NCI-H82 (cell line): ENCODE data around the gene TOX3.

Experiments used
- DNase-seq: peaks from one replicate; lab custom pipeline; 2025; lab: John Stamatoyannopoulos, UW

The TOX3 gene

GRCh38 chr16:52563767-52564611 lies 17.0 kb upstream of the TOX3 start:
- DNase-seq, result no peak

GRCh38 chr16:52562770-52563169 lies 15.8 kb upstream of the TOX3 start:
- no peak for DNase-seq

DNA sequence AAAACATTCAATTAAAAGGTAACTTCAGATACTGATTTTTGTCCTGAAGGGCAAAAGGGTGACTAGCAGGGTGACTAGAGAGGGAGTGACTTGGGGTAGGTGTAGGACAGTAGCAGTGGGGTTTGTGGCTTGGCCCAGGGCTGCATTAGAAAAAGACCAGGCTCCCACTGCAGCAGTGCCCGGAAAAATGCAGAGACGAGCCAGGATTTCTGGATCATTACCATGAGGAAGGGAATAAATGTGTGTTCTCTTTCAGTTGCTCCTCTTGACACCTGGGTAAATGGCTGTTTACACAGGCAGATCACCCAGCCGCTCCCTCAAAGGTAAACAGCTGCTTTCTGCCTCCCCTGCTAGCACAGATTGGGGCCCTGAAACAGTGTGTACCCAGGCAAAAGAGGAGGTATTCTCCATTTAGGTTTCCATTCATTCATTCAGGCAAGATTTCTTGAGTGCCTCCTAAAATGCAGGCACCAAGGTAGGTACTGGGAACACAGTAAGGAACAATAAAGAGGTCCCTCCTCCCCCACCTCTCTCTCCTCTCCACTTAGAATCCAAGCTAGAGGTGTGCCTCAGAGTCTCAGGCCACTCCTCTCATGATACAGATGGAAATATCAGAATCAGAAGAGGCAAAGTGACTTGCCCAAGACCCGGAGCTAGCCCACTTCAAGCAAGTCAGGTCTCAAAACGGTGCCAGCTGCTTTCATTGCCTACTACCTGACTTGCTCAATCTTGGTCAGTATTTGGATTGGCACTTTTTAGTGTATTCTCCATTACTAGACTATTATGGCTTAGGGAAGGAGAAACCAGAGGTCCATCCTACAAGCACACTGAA lies 15.2 kb upstream of the TOX3 start:
- DNase-seq, result no peak

GRCh38 chr16:52558448-52558847 lies 11.5 kb upstream of the TOX3 start:
- DNase-seq, result no peak

DNA sequence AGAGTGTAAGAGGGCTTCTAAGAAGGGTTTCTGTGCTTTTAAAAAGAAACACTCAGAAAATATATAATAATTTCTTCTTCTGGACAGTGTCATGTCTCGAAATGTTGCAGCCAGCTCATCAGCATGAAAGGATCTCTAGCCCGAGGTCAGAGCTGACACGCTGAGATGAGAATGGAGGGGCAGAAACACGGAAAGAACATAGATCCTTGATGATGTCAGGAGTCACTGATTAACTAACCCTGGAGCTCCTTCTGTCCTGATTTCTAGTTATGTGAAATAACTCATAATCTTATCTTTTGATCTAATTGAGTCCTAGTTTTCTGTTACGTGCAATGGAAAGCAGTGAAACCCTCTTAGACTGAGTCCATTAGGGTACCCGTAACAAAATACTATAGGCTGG lies 10.3 kb upstream of the TOX3 start:
- DNase-seq, result no peak

DNA sequence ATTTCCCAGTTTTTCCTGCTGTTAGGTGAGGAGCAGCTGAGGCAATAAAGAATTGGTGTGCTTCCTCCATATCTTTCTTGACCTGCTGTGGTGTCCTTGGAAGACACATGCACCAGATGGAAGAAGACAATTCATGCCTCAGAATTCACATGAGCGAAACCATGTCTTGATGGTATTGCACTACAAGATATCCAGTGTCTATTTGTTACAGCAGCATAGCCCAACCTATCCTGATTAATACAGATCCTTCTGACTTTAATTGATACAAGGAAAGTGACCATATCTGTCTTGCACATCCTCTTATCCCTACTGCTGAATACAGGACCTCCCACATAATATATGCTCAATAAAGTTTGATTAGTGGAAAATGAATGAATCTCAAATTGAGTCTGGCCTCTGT lies 9.1 kb upstream of the TOX3 start:
- DNase-seq, result no peak

GRCh38 chr16:52555572-52555971 lies 8.6 kb upstream of the TOX3 start:
- DNase-seq, result no peak

DNA sequence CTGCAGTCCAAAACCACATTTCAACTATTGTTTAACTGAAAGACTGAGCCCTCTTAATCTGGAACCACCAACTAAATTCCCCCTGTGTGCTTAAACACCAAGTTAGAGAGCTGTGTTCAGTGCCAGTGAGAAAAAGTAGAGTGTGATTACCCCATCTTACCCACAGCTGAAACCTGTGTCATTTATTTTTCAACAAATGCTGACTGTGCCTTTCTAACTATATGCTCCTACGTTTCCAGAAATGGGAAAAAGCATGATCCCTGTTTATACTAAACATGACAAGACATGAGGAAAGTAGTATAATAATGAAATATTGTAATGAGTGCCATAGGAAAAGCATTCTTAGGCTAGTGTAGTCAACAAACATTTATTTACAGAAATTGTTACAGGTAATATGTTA lies 7.4 kb upstream of the TOX3 start:
- no peak for DNase-seq

- DNase-seq, result no peak
Observed at GRCh38 chr16:52553322-52553721, 6.4 kb upstream of the TOX3 start.

DNA sequence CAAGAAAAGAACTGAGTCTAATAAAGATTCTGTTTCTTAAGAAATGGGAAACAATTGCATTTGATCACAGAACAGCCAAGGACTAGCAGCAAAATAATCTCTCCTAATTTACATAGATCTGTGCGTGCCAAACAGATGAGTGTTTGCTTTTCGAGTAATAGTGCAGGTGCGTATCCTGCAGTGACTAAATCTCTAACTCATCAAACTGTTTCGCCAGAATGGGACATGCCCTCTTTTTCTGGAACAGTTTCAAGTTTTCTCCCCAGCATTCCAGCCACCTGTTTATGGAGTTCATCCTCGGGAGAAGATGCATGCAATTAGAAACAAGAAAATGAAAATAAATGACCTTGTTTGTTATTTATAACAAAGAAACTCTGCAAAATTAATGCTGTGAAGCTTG lies 5.7 kb upstream of the TOX3 start:
- DNase-seq, result no peak

- peak; percentile 25 for DNase-seq
Observed at GRCh38 chr16:52549011-52549692, 2.2 kb upstream of the TOX3 start.

DNA sequence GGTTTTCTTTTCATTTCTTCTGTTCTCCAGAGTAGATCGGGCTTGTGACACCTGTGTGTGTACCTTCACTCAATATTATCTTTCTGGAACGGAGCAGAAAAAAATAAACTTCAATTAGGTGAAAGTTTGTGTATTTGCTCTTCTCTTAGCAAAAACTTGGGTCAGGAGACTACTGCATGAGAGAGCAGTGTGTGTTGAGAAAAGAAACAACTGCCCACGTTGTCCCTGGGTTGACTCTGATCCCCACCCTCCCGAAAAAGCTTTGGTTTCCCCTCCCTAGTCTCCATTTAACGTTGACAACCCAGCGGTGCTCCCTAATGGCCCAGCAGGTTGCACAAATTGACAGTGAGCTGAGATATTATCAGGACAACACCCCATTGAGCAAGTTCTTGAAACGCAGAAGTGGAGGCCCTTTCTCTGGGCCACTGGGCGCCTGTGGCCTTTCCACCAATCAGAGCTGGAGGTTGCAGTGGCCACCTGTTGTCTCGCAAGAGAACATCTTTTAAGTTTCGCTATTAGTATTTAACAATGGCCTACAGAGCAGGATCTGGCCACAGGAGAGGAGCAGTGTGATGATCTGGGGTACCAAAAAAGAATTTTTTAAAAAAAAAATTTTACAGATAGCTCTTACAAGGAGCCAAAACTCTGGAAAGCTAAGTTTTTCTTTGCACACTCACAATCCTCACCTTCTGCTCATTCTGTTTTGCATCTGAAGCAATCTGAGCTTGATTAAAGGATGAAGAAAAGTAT lies 1.5 kb upstream of the TOX3 start:
- no peak for DNase-seq

GRCh38 chr16:52547834-52548215 lies 882 bp upstream of the TOX3 start:
- DNase-seq, result no peak

DNA sequence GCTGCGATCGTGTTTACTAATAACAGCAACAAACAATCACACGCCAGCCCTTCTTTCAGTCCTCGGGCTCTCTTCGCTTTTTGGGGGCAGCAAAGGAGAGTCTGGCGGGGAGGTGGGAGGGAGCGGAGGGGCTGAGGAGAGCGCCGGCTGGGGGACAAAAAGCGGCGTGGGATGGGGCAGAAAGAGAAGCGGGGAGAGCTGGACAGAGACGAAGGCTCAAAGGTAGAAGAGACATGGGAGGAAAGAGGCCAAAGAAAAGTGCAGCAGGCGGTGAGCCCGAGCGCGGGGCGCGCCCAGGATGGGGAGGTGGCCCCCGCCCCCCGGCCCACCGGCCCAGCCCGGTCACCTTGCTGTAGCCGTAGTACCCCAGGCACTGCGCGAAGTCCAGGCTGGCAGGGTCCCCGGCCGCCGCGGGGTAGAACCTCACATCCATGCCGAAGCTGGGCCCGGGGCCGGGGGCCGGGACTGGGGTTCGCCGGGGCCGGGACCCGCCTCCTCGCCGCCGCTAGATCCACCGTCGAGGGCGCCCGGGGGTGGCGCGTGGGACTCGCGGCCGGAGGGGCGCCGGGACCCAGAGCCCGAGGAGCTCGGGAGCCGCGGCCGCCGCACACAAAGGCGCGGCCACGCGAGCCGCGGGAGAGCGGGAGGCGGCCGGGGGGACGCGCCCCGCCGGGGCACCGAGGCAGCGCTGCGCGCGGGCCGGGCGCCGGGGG lies 496 bp downstream of the TOX3 start:
- DNase-seq, result peak; percentile 39

GRCh38 chr16:52545898-52546266 lies 1.1 kb downstream of the TOX3 start:
- no peak for DNase-seq

DNA sequence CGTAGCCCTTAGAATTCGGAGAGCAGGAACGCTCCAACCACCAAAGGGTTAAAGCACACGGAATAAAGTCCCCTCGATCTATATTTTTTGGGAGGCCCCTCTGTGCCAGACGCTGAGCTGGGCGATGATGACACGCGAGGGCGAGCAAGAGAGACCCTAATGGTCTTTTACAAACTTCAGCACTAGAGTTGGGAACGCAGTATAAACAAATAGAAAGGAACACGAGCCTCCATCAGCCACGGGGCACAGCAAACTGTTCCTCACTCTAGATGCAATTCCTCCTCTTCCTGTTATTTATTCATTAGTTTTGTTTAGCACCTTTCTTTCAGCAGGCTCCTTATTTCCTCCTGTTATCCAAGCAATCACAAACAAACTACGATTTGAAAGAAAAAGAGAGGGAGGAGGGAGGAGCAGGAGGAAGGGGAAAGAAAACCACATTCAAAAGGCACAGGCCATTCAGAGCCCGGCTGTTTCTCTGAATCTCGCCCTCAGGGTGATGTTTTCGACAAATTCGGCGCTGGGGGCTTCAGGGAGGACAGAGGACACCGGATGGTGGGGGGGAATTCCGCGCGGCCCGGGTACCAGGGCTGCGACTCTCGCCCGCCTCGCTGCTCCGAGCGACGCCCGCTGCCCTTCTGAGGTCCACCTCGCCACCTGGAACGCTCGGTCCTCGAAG lies 1.6 kb downstream of the TOX3 start:
- DNase-seq, result peak; percentile 30

DNA sequence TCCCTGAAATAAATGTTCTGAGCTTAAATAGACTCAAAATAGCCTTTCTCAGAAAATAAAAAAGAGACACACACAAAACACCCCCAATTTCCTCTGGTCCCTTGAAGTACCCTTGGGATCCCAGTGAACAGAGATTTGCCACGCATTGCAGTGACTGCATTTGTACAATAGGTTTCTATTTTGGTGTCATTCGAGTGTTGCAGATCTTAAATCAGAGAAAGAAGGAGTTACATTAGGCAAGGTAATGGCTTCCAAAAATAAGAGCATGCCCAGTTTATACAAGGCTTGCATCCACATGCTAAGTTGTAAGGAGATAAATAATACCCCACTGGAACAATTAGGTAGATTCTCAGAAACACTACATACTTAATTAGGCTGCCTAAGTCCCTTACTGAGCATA lies 2.2 kb downstream of the TOX3 start:
- no peak for DNase-seq

GRCh38 chr16:52543654-52544053 lies 3.3 kb downstream of the TOX3 start:
- no peak for DNase-seq

GRCh38 chr16:52540910-52541309 lies 6.0 kb downstream of the TOX3 start:
- no peak for DNase-seq

- DNase-seq, result no peak
Observed at GRCh38 chr16:52539191-52539590, 7.8 kb downstream of the TOX3 start.

DNA sequence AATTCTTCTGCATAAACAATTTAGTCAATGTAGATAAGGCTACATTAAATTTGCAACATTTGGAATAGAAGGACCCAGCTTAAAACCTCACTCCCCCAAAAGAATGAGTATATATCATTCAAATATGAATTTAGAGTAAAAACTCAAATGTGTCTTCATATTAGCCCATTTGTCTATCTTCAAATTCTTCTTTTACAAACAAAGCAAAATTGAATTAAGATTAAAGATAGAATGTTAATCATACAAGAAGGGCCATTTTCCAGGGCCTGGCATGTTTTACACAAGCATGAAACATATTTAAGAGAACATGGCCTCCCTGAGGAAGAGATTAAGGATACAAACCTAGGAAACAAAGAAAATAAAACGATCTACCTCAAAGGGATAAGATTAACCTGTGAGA lies 8.4 kb downstream of the TOX3 start:
- DNase-seq, result no peak
